NCI-H1092 (cell line): ENCODE measurements around the gene ARHGEF6.

Experiments used
- DNase-seq: peaks from one replicate; lab custom pipeline; 2025; lab: John Stamatoyannopoulos, UW

Gene ARHGEF6

GRCh38 chrX:136647677-136648360, 132.9 kb downstream of the ARHGEF6 start, which contains the start of gene CD40LG:
TSS of gene CD40LG (plus strand) at chrX:136648158. CDS start at chrX:136648249, 91 bp downstream.
- DNase-seq = no peak

DNA sequence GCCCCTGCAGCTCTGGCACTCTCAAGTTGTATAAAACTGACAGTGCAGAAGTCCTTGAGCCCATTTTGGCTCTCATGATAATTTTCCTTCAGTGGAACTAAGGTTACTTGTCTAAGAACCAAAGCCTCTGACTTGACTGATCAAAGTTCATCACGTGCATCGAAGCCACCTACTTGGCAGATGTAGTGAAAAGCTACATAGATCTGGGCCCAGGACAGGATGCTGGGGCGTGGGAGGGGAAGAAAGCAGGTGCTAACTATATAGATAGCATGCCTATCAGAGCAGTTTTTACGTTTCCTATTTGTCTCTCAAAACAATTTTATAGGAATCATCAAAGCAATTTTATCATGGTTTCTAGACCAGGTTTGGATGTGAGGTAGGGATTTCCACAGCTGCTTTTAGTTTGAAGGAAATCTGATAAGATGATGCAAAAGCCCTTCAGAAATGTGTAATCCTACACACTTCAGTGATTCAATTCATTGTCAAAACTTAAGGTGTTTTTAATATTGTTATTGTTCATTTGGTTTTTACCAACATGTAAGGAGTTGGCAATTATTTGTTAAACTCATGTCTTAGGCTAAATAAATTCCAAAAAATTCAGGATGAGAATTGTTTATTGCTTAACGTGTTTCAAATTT, 134.0 kb downstream of the ARHGEF6 start:
- no peak for DNase-seq

DNA sequence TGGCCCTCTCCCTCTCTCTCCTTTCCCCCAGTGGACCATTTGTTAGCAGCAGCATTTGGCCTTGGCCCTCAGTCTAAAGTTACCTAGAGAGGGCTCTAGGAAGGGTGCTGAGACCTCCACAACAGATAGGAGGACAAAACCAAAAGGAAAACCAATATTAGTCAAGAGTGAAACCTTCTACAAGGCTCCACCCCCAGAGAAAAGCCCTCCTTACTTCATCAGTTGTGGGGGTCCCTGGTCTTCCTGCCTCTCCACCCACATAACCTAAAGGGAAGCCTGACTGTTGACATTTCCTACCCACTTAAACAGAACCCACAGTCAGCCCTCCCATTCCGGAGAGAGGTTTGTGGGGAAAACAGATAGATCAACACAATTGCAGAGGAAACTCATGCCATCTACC, 137.5 kb downstream of the ARHGEF6 start:
- no peak for DNase-seq

DNA sequence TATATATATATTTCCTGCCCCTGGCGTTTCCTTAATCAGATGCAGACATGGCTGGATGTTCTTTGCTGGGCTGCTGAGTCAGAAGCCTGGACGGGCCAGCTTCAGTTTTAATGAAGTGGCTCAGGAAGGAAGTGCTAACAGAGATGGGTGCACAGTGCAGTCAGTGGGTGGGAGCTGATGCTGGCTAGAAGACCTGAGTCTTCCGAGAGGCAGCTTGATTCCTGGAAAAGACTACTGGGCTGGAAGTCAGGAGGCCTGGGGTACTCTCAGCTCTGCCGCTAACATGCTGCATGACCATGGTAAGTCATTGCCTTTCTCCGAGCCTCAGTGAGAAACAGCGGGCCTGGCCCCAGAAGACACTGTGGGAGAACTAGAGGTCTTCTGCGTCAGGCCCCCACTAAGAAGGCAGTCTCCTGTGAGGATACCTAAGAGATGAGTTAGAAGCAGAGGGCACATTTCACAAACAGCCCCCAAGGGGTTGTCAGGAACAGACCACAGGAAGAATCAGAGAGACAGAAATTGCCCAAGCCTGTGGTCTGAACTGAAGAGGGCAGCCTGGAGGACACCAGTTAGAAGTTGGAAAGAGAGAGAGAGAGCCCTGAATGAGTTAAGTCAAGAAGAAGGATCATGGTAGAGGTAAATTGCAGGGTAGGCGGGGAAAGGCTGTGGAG, 141.1 kb downstream of the ARHGEF6 start:
- DNase-seq = no peak

- no peak for DNase-seq
Observed at GRCh38 chrX:136636121-136636520, 144.6 kb downstream of the ARHGEF6 start.

GRCh38 chrX:136635235-136635634, 145.5 kb downstream of the ARHGEF6 start:
- no peak for DNase-seq

- no peak for DNase-seq
Observed at GRCh38 chrX:136630881-136631280, 149.9 kb downstream of the ARHGEF6 start.

- DNase-seq = no peak
Observed at GRCh38 chrX:136629084-136629750, 151.5 kb downstream of the ARHGEF6 start.

GRCh38 chrX:136627409-136627808, 153.3 kb downstream of the ARHGEF6 start:
- no peak for DNase-seq

- no peak for DNase-seq
Observed at GRCh38 chrX:136626891-136627290, 153.8 kb downstream of the ARHGEF6 start.

DNA sequence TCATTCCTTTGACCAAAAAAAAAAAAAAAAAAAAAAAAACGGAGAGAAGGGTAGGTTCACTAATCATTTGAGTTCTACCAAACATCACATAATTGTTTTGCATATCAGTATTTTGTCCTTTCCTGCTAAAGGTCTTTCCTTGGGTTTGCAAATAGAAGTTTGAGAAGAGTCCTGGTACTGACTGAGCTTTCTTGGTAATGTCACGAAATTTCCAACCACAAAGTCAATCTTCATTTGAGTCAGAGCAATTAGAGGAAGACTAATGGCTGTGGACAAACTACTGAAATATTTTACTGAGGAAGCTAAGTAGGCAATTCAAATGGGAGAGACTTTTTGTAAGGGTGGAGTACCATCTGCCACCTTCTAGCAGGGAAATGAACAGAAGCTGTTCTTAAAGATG, 154.5 kb downstream of the ARHGEF6 start:
- DNase-seq = no peak

- no peak for DNase-seq
Observed at GRCh38 chrX:136625246-136625645, 155.5 kb downstream of the ARHGEF6 start.

GRCh38 chrX:136623396-136623795, 157.3 kb downstream of the ARHGEF6 start:
- no peak for DNase-seq

DNA sequence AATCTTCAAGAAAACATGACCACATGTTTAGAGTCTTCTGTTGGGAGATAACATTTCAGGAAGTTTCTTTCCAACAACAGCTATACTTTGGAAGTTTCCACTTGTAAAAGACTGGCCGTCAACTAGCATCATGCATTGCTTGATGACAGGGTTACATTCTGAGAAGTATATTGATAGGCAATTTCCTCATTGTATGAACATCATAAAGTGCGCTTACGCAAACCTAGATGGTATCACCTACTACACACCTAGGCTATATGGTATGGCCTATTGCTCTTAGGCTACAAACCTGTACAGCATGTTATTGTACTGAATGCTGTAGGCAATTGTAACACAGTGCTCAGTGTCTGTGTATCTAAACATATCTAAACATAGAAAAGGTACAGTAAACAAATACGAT, 158.2 kb downstream of the ARHGEF6 start:
- DNase-seq = no peak

- DNase-seq = no peak
Observed at GRCh38 chrX:136620780-136621179, 160.0 kb downstream of the ARHGEF6 start.

GRCh38 chrX:136619899-136620505, 160.7 kb downstream of the ARHGEF6 start:
- no peak for DNase-seq

DNA sequence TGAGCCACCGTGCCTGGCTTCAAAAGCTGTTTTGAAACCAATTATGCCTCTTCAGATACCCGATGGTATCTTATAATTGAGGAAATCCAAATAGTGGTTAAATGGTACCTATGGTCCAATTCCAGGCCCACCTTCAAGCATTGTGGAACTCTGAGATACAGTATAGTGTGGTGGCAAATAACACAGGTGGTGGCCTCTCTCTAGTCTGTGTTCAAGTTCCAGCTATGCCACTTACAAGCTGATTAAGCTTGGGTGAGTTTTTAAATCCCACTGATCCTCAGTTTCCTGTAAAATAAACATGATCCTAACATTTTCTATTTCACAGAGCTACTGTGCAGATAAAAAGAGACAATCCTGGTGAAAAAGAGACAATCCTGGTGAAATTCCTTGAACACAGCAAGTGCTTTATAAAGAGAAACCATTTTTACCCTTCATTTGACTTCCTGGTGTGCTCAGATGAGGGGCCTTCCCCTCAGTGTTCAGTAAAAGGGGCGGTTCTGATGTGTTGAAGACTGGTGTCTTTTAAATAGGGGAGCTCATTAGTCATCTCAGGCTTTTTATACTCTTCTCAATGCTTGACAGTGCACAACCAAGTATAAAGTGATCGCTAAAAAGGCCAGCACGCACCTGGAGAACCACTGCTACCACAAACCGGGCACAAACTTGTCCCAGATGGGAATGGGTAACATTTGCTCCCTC, 163.6 kb downstream of the ARHGEF6 start:
- no peak for DNase-seq
